ENCODE measurements around the gene TBC1D8. TPM values are rescaled to one million over a fixed set of nuclear protein-coding genes. Genes with fewer than 3 reads are reported as not detected.

TBC1D8 gene
- total and polyA plus RNA-seq, 2 experiments from 2014 or later: 18.0 to 36.9 TPM

DNA sequence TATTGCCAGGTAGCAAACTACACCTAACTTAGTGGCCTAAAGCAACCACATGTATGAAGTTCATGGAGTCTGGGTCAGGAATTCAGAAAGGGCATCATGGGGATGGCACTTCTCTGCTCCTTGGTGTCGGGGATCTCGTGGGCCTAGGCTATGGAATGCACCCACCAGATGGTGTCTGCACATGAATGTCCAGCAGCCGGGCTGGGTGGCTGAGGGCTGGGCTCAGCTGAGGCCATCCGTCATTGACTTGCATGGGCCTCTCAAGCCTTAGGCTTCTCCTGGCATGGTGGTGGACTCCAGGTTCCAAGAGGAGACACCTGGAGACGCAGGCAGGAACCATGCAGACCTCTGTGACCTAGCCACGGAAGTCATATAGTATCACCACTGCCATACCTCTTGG is 175.1 kb downstream of the TBC1D8 start:
- Histone ChIP-seq H3K4me3 (no peak overlapping the region), H3K4me1 (ENCODE audit: insufficient read depth) (peaks cover 5% of the 10 kb centered on the region; the same call in 1 of the 2 replicates), H3K9me2 (ENCODE audit: insufficient read depth) (no peaks in the 10 kb centered on the region), H3F3A (replicated peaks; ENCODE audit: low read depth) (no peaks in the 10 kb centered on the region), H3K4me2 (no peak overlapping the region), H3K27me3 (ENCODE audit: insufficient read depth) (no peaks in the 10 kb centered on the region), H4K20me1 (replicated peaks; ENCODE audit: insufficient read depth) (no peaks in the 10 kb centered on the region), H2AFZ (no peak overlapping the region), H3K36me3 (ENCODE audit: insufficient read depth) (no peaks in the 10 kb centered on the region; the same call in 1 of the 2 replicates), H3K79me2 (replicated peaks; ENCODE audit: insufficient read depth) (no peaks in the 10 kb centered on the region), H3K27ac (ENCODE audit: low read depth) (no peak overlapping the region)
- H3K36me3 Mint-ChIP-seq (ENCODE audit: low read depth): no peaks in the 10 kb centered on the region
- TF ChIP-seq, protein P1, sequence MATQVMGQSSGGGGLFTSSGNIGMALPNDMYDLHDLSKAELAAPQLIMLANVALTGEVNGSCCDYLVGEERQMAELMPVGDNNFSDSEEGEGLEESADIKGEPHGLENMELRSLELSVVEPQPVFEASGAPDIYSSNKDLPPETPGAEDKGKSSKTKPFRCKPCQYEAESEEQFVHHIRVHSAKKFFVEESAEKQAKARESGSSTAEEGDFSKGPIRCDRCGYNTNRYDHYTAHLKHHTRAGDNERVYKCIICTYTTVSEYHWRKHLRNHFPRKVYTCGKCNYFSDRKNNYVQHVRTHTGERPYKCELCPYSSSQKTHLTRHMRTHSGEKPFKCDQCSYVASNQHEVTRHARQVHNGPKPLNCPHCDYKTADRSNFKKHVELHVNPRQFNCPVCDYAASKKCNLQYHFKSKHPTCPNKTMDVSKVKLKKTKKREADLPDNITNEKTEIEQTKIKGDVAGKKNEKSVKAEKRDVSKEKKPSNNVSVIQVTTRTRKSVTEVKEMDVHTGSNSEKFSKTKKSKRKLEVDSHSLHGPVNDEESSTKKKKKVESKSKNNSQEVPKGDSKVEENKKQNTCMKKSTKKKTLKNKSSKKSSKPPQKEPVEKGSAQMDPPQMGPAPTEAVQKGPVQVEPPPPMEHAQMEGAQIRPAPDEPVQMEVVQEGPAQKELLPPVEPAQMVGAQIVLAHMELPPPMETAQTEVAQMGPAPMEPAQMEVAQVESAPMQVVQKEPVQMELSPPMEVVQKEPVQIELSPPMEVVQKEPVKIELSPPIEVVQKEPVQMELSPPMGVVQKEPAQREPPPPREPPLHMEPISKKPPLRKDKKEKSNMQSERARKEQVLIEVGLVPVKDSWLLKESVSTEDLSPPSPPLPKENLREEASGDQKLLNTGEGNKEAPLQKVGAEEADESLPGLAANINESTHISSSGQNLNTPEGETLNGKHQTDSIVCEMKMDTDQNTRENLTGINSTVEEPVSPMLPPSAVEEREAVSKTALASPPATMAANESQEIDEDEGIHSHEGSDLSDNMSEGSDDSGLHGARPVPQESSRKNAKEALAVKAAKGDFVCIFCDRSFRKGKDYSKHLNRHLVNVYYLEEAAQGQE (IDR thresholded peaks at IDR 0.05; ENCODE audit: unreplicated experiment): no peak
- TF ChIP-seq STAT1 (IDR thresholded peaks at IDR 0.05; ENCODE audit: unreplicated experiment): no peak
- no peak for TF ChIP-seq ZNF331 (CRISPR knock-in tag; IDR thresholded peaks at IDR 0.05; ENCODE audit: low read depth)
- TF ChIP-seq ZNF114 (CRISPR knock-in tag; IDR thresholded peaks at IDR 0.05): no peak
- no peak for TF ChIP-seq NANOG (IDR thresholded peaks at IDR 0.05; ENCODE audit: borderline replicate concordance)
- DNase-seq (ENCODE audit: low spot score): no peak
- no peak overlapping the region for H3K4me3 Mint-ChIP-seq
- H3K4me1 Mint-ChIP-seq: peaks cover 4% of the 10 kb centered on the region
- H3K9me3 Mint-ChIP-seq: no peaks in the 10 kb centered on the region
- no peak overlapping the region for H3K27ac Mint-ChIP-seq
- H3K27me3 Mint-ChIP-seq (ENCODE audit: insufficient read depth, low read depth, poor library complexity): peaks cover 2% of the 10 kb centered on the region
- ATAC-seq: no peak

DNA sequence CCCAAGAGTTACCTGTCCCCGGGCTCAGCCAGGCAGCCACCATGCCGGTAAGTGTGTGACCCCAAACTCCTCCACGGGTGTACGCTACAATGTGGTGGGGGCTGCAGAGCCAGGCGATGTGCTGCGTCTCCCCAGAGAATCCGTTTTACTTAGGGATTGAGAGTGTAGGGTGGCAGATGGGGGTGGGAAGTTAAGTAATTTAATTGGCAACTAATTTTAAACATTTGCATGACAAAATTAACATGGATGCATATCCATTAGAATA is 175.7 kb downstream of the TBC1D8 start:
- Histone ChIP-seq H3K27ac (ENCODE audit: low read depth) (no peak overlapping the region), H2AFZ (no peak overlapping the region), H3K9me2 (ENCODE audit: insufficient read depth) (no peaks in the 10 kb centered on the region), H3K36me3 (ENCODE audit: insufficient read depth) (no peaks in the 10 kb centered on the region; the same call in 1 of the 2 replicates), H3K4me3 (no peak overlapping the region), H3K4me1 (ENCODE audit: insufficient read depth) (no peaks in the 10 kb centered on the region), H3F3A (replicated peaks; ENCODE audit: low read depth) (no peaks in the 10 kb centered on the region), H4K20me1 (replicated peaks; ENCODE audit: insufficient read depth) (no peaks in the 10 kb centered on the region), H3K79me2 (replicated peaks; ENCODE audit: insufficient read depth) (no peaks in the 10 kb centered on the region), H3K4me2 (no peak overlapping the region), H3K27me3 (ENCODE audit: insufficient read depth) (no peaks in the 10 kb centered on the region)
- DNase-seq (ENCODE audit: low spot score): no peak
- Mint-ChIP-seq H3K27me3 (ENCODE audit: insufficient read depth, low read depth, poor library complexity) (peaks cover 2% of the 10 kb centered on the region), H3K27ac (no peak overlapping the region), H3K36me3 (ENCODE audit: low read depth) (no peaks in the 10 kb centered on the region), H3K4me1 (no peaks in the 10 kb centered on the region), H3K4me3 (no peak overlapping the region), H3K9me3 (no peaks in the 10 kb centered on the region)
- no peak for ATAC-seq
- no peak for TF ChIP-seq EZH2phosphoT487 (IDR thresholded peaks at IDR 0.05; ENCODE audit: unreplicated experiment)
- TF ChIP-seq ZNF331 (CRISPR knock-in tag; IDR thresholded peaks at IDR 0.05; ENCODE audit: low read depth): no peak
- TF ChIP-seq, protein P2, sequence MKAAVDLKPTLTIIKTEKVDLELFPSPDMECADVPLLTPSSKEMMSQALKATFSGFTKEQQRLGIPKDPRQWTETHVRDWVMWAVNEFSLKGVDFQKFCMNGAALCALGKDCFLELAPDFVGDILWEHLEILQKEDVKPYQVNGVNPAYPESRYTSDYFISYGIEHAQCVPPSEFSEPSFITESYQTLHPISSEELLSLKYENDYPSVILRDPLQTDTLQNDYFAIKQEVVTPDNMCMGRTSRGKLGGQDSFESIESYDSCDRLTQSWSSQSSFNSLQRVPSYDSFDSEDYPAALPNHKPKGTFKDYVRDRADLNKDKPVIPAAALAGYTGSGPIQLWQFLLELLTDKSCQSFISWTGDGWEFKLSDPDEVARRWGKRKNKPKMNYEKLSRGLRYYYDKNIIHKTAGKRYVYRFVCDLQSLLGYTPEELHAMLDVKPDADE (IDR thresholded peaks at IDR 0.05): no peak
- TF ChIP-seq, protein P3, sequence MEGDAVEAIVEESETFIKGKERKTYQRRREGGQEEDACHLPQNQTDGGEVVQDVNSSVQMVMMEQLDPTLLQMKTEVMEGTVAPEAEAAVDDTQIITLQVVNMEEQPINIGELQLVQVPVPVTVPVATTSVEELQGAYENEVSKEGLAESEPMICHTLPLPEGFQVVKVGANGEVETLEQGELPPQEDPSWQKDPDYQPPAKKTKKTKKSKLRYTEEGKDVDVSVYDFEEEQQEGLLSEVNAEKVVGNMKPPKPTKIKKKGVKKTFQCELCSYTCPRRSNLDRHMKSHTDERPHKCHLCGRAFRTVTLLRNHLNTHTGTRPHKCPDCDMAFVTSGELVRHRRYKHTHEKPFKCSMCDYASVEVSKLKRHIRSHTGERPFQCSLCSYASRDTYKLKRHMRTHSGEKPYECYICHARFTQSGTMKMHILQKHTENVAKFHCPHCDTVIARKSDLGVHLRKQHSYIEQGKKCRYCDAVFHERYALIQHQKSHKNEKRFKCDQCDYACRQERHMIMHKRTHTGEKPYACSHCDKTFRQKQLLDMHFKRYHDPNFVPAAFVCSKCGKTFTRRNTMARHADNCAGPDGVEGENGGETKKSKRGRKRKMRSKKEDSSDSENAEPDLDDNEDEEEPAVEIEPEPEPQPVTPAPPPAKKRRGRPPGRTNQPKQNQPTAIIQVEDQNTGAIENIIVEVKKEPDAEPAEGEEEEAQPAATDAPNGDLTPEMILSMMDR (conservative IDR thresholded peaks at IDR 0.05; ENCODE audit: low read depth in 2 of 2): no peak
- TF ChIP-seq NANOG (IDR thresholded peaks at IDR 0.05; ENCODE audit: borderline replicate concordance): no peak
- TF ChIP-seq, protein P4, sequence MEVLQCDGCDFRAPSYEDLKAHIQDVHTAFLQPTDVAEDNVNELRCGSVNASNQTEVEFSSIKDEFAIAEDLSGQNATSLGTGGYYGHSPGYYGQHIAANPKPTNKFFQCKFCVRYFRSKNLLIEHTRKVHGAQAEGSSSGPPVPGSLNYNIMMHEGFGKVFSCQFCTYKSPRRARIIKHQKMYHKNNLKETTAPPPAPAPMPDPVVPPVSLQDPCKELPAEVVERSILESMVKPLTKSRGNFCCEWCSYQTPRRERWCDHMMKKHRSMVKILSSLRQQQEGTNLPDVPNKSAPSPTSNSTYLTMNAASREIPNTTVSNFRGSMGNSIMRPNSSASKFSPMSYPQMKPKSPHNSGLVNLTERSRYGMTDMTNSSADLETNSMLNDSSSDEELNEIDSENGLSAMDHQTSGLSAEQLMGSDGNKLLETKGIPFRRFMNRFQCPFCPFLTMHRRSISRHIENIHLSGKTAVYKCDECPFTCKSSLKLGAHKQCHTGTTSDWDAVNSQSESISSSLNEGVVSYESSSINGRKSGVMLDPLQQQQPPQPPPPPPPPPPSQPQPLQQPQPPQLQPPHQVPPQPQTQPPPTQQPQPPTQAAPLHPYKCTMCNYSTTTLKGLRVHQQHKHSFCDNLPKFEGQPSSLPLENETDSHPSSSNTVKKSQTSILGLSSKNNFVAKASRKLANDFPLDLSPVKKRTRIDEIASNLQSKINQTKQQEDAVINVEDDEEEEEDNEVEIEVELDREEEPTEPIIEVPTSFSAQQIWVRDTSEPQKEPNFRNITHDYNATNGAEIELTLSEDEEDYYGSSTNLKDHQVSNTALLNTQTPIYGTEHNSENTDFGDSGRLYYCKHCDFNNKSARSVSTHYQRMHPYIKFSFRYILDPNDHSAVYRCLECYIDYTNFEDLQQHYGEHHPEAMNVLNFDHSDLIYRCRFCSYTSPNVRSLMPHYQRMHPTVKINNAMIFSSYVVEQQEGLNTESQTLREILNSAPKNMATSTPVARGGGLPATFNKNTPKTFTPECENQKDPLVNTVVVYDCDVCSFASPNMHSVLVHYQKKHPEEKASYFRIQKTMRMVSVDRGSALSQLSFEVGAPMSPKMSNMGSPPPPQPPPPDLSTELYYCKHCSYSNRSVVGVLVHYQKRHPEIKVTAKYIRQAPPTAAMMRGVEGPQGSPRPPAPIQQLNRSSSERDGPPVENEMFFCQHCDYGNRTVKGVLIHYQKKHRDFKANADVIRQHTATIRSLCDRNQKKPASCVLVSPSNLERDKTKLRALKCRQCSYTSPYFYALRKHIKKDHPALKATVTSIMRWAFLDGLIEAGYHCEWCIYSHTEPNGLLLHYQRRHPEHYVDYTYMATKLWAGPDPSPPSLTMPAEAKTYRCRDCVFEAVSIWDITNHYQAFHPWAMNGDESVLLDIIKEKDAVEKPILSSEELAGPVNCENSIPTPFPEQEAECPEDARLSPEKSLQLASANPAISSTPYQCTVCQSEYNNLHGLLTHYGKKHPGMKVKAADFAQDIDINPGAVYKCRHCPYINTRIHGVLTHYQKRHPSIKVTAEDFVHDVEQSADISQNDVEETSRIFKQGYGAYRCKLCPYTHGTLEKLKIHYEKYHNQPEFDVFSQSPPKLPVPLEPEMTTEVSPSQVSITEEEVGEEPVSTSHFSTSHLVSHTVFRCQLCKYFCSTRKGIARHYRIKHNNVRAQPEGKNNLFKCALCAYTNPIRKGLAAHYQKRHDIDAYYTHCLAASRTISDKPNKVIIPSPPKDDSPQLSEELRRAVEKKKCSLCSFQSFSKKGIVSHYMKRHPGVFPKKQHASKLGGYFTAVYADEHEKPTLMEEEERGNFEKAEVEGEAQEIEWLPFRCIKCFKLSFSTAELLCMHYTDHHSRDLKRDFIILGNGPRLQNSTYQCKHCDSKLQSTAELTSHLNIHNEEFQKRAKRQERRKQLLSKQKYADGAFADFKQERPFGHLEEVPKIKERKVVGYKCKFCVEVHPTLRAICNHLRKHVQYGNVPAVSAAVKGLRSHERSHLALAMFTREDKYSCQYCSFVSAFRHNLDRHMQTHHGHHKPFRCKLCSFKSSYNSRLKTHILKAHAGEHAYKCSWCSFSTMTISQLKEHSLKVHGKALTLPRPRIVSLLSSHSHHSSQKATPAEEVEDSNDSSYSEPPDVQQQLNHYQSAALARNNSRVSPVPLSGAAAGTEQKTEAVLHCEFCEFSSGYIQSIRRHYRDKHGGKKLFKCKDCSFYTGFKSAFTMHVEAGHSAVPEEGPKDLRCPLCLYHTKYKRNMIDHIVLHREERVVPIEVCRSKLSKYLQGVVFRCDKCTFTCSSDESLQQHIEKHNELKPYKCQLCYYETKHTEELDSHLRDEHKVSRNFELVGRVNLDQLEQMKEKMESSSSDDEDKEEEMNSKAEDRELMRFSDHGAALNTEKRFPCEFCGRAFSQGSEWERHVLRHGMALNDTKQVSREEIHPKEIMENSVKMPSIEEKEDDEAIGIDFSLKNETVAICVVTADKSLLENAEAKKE (CRISPR knock-in tag; IDR thresholded peaks at IDR 0.05): no peak
- TF ChIP-seq ZNF114 (CRISPR knock-in tag; IDR thresholded peaks at IDR 0.05): no peak
- no peak for TF ChIP-seq STAT1 (IDR thresholded peaks at IDR 0.05; ENCODE audit: unreplicated experiment)
- no peak for TF ChIP-seq JUNB (IDR thresholded peaks at IDR 0.05; ENCODE audit: unreplicated experiment)

All from GM23338 (cell line).